Smooth muscle cell (in vitro differentiated cells): ENCODE data around the gene ENOX1. TPM values are rescaled to one million over a fixed set of nuclear protein-coding genes. Genes with fewer than 3 reads are reported as not detected.

Source experiments
- DNase-seq: peaks from one replicate; lab custom pipeline; 2025; ENCODE audit not compliant: unreplicated experiment; lab: John Stamatoyannopoulos, UW
- H2AFZ ChIP-seq: fragments of 200-600 bp; sonication (generic); 2 replicates; pipeline ENCODE4 v1.6.0; 2016; ENCODE audit warnings: antibody characterized with exemption, low read depth, mild to moderate bottlenecking
- H3F3A ChIP-seq: fragments of 200-600 bp; sonication (generic); 2 replicates; pipeline ENCODE4 v1.6.0; 2017; ENCODE audit warnings: antibody characterized with exemption, low read depth
- H3K27ac ChIP-seq: fragments of 200-600 bp; sonication (generic); 2 replicates; pipeline ENCODE4 v1.5.1; 2016; ENCODE audit warnings: low read depth, mild to moderate bottlenecking
- H3K27me3 ChIP-seq: fragments of 200-600 bp; sonication (generic); 2 replicates; pipeline ENCODE4 v1.6.1; 2016; ENCODE audit warnings: low read depth, mild to moderate bottlenecking
- H3K36me3 ChIP-seq: fragments of 200-600 bp; sonication (generic); 2 replicates; pipeline ENCODE4 v1.5.1; 2016; ENCODE audit warnings: low read depth
- H3K4me1 ChIP-seq: fragments of 200-600 bp; sonication (generic); 2 replicates; pipeline ENCODE4 v1.5.1; 2016; ENCODE audit warnings: low read depth
- H3K4me2 ChIP-seq: fragments of 200-600 bp; sonication (generic); 2 replicates; pipeline ENCODE4 v1.6.0; 2016; ENCODE audit warnings: mild to moderate bottlenecking
- H3K4me3 ChIP-seq: fragments of 200-600 bp; sonication (generic); 2 replicates; pipeline ENCODE4 v1.5.1; 2016; ENCODE audit warnings: mild to moderate bottlenecking
- H3K79me2 ChIP-seq: fragments of 200-600 bp; sonication (generic); 2 replicates; pipeline ENCODE4 v1.6.0; 2016; ENCODE audit warnings: low read depth, mild to moderate bottlenecking
- H3K9ac ChIP-seq: fragments of 200-600 bp; sonication (generic); 2 replicates; pipeline ENCODE4 v1.6.0; 2016; ENCODE audit warnings: low read depth
- H3K9me3 ChIP-seq: fragments of 200-600 bp; sonication (generic); replicated peaks from 2 replicates; pipeline ENCODE4 v1.5.1; 2016; ENCODE audit warnings: low read depth
- H4K20me1 ChIP-seq: fragments of 200-600 bp; sonication (generic); 2 replicates; pipeline ENCODE4 v1.6.0; 2016; ENCODE audit warnings: low read depth
- WGBS: methylation state at CpG from one replicate; pipeline ENCODE4 v1.1.7; 2016; ENCODE audit warnings: low lambda C conversion rate; 5-methylcytosine and 5-hydroxymethylcytosine counted together
- polyA plus RNA-seq: library from polyadenylated mRNA; unstranded; fragments of >200 nt; fragmentation: Nextera tagmentation; extraction: Ambion mirVana; gene quantifications from 2 replicates; pipeline ENCODE4 v1.2.1, GENCODE V29; 2016
- total RNA-seq: library from RNA; depleted of rRNA; stranded (reverse); fragments of >200 nt; gene quantifications from 2 replicates; pipeline ENCODE4 v1.2.3, GENCODE V29; 2014
- TF ChIP-seq, protein P1 (sequence below): fragments of 200-600 bp; sonication (generic); IDR thresholded peaks from 2 replicates; pipeline ENCODE4 v1.5.1; 2017; ENCODE audit warnings: borderline replicate concordance, mild to moderate bottlenecking, antibody characterized with exemption; ENCODE audit not compliant: insufficient read depth, poor library complexity, severe bottlenecking

The ENOX1 gene
- total and polyA plus RNA-seq, 2 experiments from 2014 or later: 1.9 to 2.6 TPM

DNA sequence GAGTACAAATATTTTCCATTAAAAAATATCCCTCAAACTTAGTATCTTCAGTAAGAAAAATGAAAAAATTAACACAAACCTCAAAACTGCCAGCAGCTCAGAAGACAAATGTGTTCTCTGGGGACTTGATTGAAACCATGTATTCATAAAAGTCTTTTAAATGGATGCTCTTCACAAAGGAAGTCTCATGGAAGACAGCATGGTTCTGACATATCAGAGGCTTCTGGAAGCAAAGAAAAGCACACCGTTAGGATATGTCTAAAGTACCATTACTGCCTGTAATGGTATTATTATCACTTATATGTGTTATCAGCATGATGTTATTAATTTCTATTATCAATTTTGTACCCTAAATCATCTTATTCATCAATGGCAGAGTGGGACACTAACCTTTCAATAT, 302.8 kb downstream of the ENOX1 start:
- Histone ChIP-seq H3K27ac (no peak overlapping the region), H3K27me3 (no peaks in the 10 kb centered on the region), H3K4me2 (no peak overlapping the region), H3K79me2 (no peaks in the 10 kb centered on the region), H3F3A (no peaks in the 10 kb centered on the region), H4K20me1 (no peaks in the 10 kb centered on the region), H3K4me3 (no peak overlapping the region), H3K4me1 (no peaks in the 10 kb centered on the region), H3K36me3 (no peaks in the 10 kb centered on the region), H3K9me3 (no peaks in the 10 kb centered on the region), H2AFZ (no peak overlapping the region), H3K9ac (no peak overlapping the region)
- WGBS: 54% methylated on average over 1 of the region's 1 CpG
- TF ChIP-seq, protein P1, sequence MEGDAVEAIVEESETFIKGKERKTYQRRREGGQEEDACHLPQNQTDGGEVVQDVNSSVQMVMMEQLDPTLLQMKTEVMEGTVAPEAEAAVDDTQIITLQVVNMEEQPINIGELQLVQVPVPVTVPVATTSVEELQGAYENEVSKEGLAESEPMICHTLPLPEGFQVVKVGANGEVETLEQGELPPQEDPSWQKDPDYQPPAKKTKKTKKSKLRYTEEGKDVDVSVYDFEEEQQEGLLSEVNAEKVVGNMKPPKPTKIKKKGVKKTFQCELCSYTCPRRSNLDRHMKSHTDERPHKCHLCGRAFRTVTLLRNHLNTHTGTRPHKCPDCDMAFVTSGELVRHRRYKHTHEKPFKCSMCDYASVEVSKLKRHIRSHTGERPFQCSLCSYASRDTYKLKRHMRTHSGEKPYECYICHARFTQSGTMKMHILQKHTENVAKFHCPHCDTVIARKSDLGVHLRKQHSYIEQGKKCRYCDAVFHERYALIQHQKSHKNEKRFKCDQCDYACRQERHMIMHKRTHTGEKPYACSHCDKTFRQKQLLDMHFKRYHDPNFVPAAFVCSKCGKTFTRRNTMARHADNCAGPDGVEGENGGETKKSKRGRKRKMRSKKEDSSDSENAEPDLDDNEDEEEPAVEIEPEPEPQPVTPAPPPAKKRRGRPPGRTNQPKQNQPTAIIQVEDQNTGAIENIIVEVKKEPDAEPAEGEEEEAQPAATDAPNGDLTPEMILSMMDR: no peak
- DNase-seq: no peak

DNA sequence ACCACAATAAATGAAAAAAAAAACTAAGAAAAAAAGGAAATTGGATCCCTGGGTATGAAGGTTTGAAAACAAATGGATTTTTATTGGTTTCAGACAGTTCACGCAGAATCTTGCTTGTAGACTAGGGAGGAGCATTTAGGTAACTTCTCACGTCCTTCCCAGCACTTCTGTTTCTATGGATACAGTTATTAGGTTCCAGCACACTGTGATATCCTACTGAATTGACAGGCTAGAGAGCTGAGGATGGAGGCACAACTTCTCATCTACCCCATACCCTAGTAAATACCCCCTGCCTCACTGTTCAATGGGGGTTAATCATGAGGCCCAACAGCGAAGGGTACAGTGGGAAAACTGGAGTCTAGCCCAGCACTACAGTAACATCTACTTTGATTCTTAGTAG, 304.1 kb downstream of the ENOX1 start:
- TF ChIP-seq, protein P1: no peak
- DNase-seq: no peak
- Histone ChIP-seq H3K4me3 (no peak overlapping the region), H3K4me1 (no peaks in the 10 kb centered on the region), H4K20me1 (no peaks in the 10 kb centered on the region), H3K27ac (no peak overlapping the region), H3K4me2 (no peak overlapping the region), H2AFZ (no peak overlapping the region), H3K9ac (no peak overlapping the region), H3F3A (no peaks in the 10 kb centered on the region), H3K27me3 (no peaks in the 10 kb centered on the region), H3K79me2 (no peaks in the 10 kb centered on the region), H3K36me3 (no peaks in the 10 kb centered on the region), H3K9me3 (no peaks in the 10 kb centered on the region)
- WGBS: 90% methylated on average over 3 of the region's 3 CpGs

DNA sequence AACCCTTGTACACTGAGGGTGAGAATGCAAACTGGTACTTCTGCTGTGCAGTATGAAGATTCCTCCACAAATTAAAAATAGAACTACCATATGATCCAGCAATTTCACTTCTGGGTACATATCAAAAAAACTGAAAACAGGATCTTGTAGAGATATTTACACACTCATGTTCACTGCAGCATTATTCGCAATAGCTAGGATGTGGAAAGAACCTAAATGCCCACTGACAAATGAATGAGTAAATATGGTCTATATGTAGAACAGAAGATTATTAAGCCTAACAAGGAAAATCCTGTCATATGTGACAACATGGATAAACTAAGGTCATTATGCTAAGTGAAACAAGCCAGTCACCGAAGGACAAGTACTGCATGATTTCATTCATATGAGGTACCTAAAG, 304.7 kb downstream of the ENOX1 start:
- Histone ChIP-seq H3F3A (no peaks in the 10 kb centered on the region), H3K4me3 (no peak overlapping the region), H4K20me1 (no peaks in the 10 kb centered on the region), H3K4me2 (no peak overlapping the region), H3K36me3 (no peaks in the 10 kb centered on the region), H3K27me3 (no peaks in the 10 kb centered on the region), H2AFZ (no peak overlapping the region), H3K79me2 (no peaks in the 10 kb centered on the region), H3K9ac (no peak overlapping the region), H3K9me3 (no peaks in the 10 kb centered on the region), H3K27ac (no peak overlapping the region), H3K4me1 (no peaks in the 10 kb centered on the region)
- 99% methylated on average over 2 of the region's 2 CpGs for WGBS
- DNase-seq: no peak
- TF ChIP-seq, protein P1: no peak

DNA sequence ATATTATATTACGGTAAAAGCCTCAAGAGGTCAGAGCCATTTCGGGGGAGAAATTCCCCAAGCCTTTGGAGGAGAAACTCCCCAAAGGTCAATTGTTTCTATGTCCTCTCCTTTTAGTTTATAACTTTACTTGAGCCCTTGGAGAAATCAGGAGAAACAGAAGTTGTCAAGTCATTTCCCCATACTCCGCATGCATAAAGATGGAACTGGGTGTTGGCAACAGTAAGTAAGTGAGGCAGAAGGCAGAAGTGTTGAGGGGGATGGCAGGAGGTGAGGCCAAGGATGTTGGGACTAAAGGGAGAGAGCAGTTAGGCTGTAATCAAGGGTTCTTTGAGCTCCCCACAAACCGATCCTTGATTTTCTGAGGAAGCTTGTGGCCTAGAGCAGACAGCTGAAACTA, 307.9 kb downstream of the ENOX1 start:
- Histone ChIP-seq H3K79me2 (no peaks in the 10 kb centered on the region), H3K9ac (no peak overlapping the region), H2AFZ (no peak overlapping the region), H3K36me3 (no peaks in the 10 kb centered on the region), H3K4me1 (no peaks in the 10 kb centered on the region), H3K4me3 (no peak overlapping the region), H3K27me3 (no peaks in the 10 kb centered on the region), H3F3A (no peaks in the 10 kb centered on the region), H3K4me2 (no peak overlapping the region), H3K27ac (no peak overlapping the region), H3K9me3 (no peaks in the 10 kb centered on the region), H4K20me1 (no peaks in the 10 kb centered on the region)
- no peak for DNase-seq
- WGBS: 92% methylated on average over 4 of the region's 4 CpGs
- TF ChIP-seq, protein P1: no peak
